GM23248 (cell line): ENCODE results near the gene THAP4.

Source experiments
- EZH2 ChIP-seq: fragments of 200-600 bp; sonication (generic); IDR thresholded peaks from 2 replicates; pipeline ENCODE4 v1.6.1; 2018; ENCODE audit warnings: antibody characterized with exemption, mild to moderate bottlenecking; ENCODE audit not compliant: insufficient read depth, poor library complexity, severe bottlenecking
- EZH2phosphoT487 ChIP-seq: fragments of 200-600 bp; sonication (generic); IDR thresholded peaks from 2 replicates; pipeline ENCODE4 v1.6.1; 2018; ENCODE audit warnings: antibody characterized with exemption, moderate library complexity, mild to moderate bottlenecking, low read depth; ENCODE audit not compliant: insufficient read depth

DNA sequence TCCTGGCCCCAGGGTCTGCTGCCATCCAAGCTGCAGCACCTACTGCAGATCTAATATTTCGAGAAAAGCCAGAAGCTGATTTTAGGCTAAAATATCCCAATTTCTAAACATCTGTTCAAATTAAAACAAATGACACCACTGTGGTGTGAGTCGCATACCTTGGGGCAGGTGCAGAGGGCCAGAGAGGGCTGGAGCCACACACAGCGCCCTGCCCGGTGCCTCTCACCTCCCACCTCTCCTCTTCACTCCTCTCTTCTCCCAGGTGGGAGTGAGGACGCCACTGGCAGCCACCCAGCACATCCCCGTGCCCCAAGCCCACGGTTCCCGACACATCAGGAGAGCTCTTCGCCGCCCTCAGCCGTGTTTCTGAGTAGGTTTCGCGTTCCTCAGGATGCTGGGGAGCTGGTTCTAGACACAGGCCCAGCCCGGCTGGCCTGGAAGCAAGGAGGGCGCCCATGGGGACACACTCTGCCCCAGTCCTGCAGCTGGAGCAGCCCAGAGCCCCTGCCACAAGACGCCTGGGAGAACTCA, 21.4 kb downstream of the THAP4 start:
- no peak for TF ChIP-seq EZH2
- TF ChIP-seq EZH2phosphoT487: no peak
